Measurements from ENCODE around the gene EFNA5. TPM values are rescaled to one million over a fixed set of nuclear protein-coding genes. Genes with fewer than 3 reads are reported as not detected.

EFNA5 gene
- polyA plus RNA-seq, 1 donor: 29.1 TPM

- DNase-seq: peak; percentile 89
Measured at GRCh38 chr5:107673368-107674136, 2.8 kb upstream of the EFNA5 start.

- peak; percentile 25 for DNase-seq
Measured at GRCh38 chr5:107673039-107673367, 2.3 kb upstream of the EFNA5 start.

- peak; percentile 93 for DNase-seq
Measured at GRCh38 chr5:107672211-107673038, 1.7 kb upstream of the EFNA5 start.

GRCh38 chr5:107671742-107672210 lies 1.0 kb upstream of the EFNA5 start:
- DNase-seq: no peak

- peak; percentile 34 for DNase-seq
Measured at GRCh38 chr5:107670087-107670931, 428 bp downstream of the EFNA5 start.

GRCh38 chr5:107669096-107670031 lies 1.4 kb downstream of the EFNA5 start:
- peak; percentile 38 for DNase-seq

- DNase-seq: peak; percentile 29
Measured at GRCh38 chr5:107668154-107669095, 2.3 kb downstream of the EFNA5 start.

- no peak for DNase-seq
Measured at GRCh38 chr5:107666051-107666655, 4.6 kb downstream of the EFNA5 start.

- no peak for DNase-seq
Measured at GRCh38 chr5:107665036-107665570, 5.6 kb downstream of the EFNA5 start.

GRCh38 chr5:107663697-107664096 lies 7.0 kb downstream of the EFNA5 start:
- DNase-seq: no peak

GRCh38 chr5:107661650-107662044 lies 9.1 kb downstream of the EFNA5 start:
- no peak for DNase-seq

GRCh38 chr5:107661038-107661649 lies 9.6 kb downstream of the EFNA5 start:
- no peak for DNase-seq

- DNase-seq: no peak
Measured at GRCh38 chr5:107658528-107658927, 12.2 kb downstream of the EFNA5 start.

- DNase-seq: no peak
Measured at GRCh38 chr5:107655831-107656230, 14.9 kb downstream of the EFNA5 start.

- DNase-seq: no peak
Measured at GRCh38 chr5:107654827-107655226, 15.9 kb downstream of the EFNA5 start.

- no peak for DNase-seq
Measured at GRCh38 chr5:107653685-107654084, 17.1 kb downstream of the EFNA5 start.

GRCh38 chr5:107652839-107653607 lies 17.7 kb downstream of the EFNA5 start:
- no peak for DNase-seq

GRCh38 chr5:107652408-107652807 lies 18.3 kb downstream of the EFNA5 start:
- DNase-seq: no peak
